HG03045 (cell line): ENCODE measurements around the gene DNAJA2.
"Not testable (repeated sequence)": the region's sequence is repeated elsewhere in the genome, so short reads cannot be mapped to it uniquely, and the experiment has no call there.

ENCODE experiments used
- ATAC-seq: cut with Tn5 transposase; IDR thresholded peaks from one replicate; pipeline ENCODE4 v1.9.1; 2021; ENCODE audit warnings: mild to moderate bottlenecking, moderate library complexity; ENCODE audit not compliant: unreplicated experiment

DNAJA2 gene

GRCh38 chr16:46973207-46973995 is at the start of gene DNAJA2:
DNAJA2 (minus strand) TSS chr16:46973674; CDS start chr16:46973572, 102 bp downstream.
- peak; percentile 90 for ATAC-seq

GRCh38 chr16:47019568-47019967 is 46.1 kb upstream of the DNAJA2 start:
- no peak for ATAC-seq

- peak; percentile 98 for ATAC-seq
Observed at GRCh38 chr16:47018223-47018891, 44.9 kb upstream of the DNAJA2 start.

GRCh38 chr16:47017636-47018035 is 44.2 kb upstream of the DNAJA2 start:
- ATAC-seq, result no peak

GRCh38 chr16:47016700-47017133 is 43.2 kb upstream of the DNAJA2 start:
- no peak for ATAC-seq

GRCh38 chr16:47013910-47014309 is 40.4 kb upstream of the DNAJA2 start:
- no peak for ATAC-seq

GRCh38 chr16:47013172-47013571 is 39.7 kb upstream of the DNAJA2 start:
- no peak for ATAC-seq

GRCh38 chr16:47010812-47011211 is 37.3 kb upstream of the DNAJA2 start:
- ATAC-seq, result not testable (repeated sequence)

- no peak for ATAC-seq
Observed at GRCh38 chr16:47008612-47009011, 35.1 kb upstream of the DNAJA2 start.

GRCh38 chr16:47008174-47008573 is 34.7 kb upstream of the DNAJA2 start:
- no peak for ATAC-seq

- ATAC-seq, result no peak
Observed at GRCh38 chr16:47004652-47005051, 31.2 kb upstream of the DNAJA2 start.

- not testable (repeated sequence) for ATAC-seq
Observed at GRCh38 chr16:47000066-47000465, 26.6 kb upstream of the DNAJA2 start.

GRCh38 chr16:46997844-46998243 is 24.4 kb upstream of the DNAJA2 start:
- no peak for ATAC-seq

GRCh38 chr16:46996952-46997458 is 23.5 kb upstream of the DNAJA2 start:
- no peak for ATAC-seq

GRCh38 chr16:46996391-46996790 is 22.9 kb upstream of the DNAJA2 start:
- ATAC-seq, result no peak

GRCh38 chr16:46991729-46992704 is 18.5 kb upstream of the DNAJA2 start:
- no peak for ATAC-seq

GRCh38 chr16:46986896-46987295 is 13.4 kb upstream of the DNAJA2 start:
- ATAC-seq, result no peak

GRCh38 chr16:46986438-46986837 is 13.0 kb upstream of the DNAJA2 start:
- ATAC-seq, result no peak

GRCh38 chr16:46982335-46982734 is 8.9 kb upstream of the DNAJA2 start:
- ATAC-seq, result no peak

- ATAC-seq, result no peak
Observed at GRCh38 chr16:46980926-46981325, 7.5 kb upstream of the DNAJA2 start.

GRCh38 chr16:46976550-46976949 is 3.1 kb upstream of the DNAJA2 start:
- ATAC-seq, result no peak
